HFFc6 (cell line): ENCODE results near the gene NTNG2. TPM values are rescaled to one million over a fixed set of nuclear protein-coding genes. Genes with fewer than 3 reads are reported as not detected.

Experiments
- DNase-seq: peaks from one replicate; pipeline ENCODE4 v3.0.0-alpha.2; 2018
- H3K27ac Mint-ChIP-seq: 2 replicates; pipeline ENCODE4 v1.8.0; 2020; ENCODE audit warnings: mild to moderate bottlenecking, mixed read lengths
- H3K27me3 Mint-ChIP-seq: 2 replicates; pipeline ENCODE4 v1.8.0; 2021; ENCODE audit warnings: mild to moderate bottlenecking, moderate library complexity, mixed read lengths; ENCODE audit not compliant: insufficient read depth
- H3K36me3 Mint-ChIP-seq: 2 replicates; pipeline ENCODE4 v1.8.0; 2021; ENCODE audit warnings: low read depth, mixed read lengths
- H3K4me1 Mint-ChIP-seq: 2 replicates; pipeline ENCODE4 v1.8.0; 2020; ENCODE audit warnings: low read depth, mixed read lengths
- H3K4me3 Mint-ChIP-seq: 2 replicates; pipeline ENCODE4 v1.8.0; 2020; ENCODE audit warnings: mild to moderate bottlenecking, moderate library complexity, mixed read lengths
- H3K9me3 Mint-ChIP-seq: 2 replicates; pipeline ENCODE4 v1.8.0; 2020; ENCODE audit warnings: mild to moderate bottlenecking, mixed read lengths
- CTCF ChIP-seq: fragments of 200-600 bp; sonication (generic); IDR thresholded peaks from 2 replicates; pipeline ENCODE4 v1.5.0; 2021; ENCODE audit warnings: antibody characterized with exemption, mild to moderate bottlenecking
- total RNA-seq, 6 experiments: library from RNA; stranded (reverse); fragmentation: NEBNext Ultra II Directional; extraction: Animal tissue kit (Norgen Biotek cat#: 25700); gene quantifications; 2 replicates in 1 of 6; 3 replicates in 5 of 6; pipeline ENCODE4 v1.2.3, GENCODE V29; 2021

The NTNG2 gene
- total RNA-seq, 6 experiments from 2014 or later: 0.41 to 0.82 (median 0.51) TPM

GRCh38 chr9:132172185-132172584 lies 10.3 kb downstream of the NTNG2 start:
- Mint-ChIP-seq H3K36me3 (peaks cover 5% of the 10 kb centered on the region; the same call in 1 of the 2 replicates), H3K27me3 (peaks cover 45% of the 10 kb centered on the region), H3K4me1 (no peaks in the 10 kb centered on the region), H3K27ac (no peak overlapping the region), H3K9me3 (no peaks in the 10 kb centered on the region), H3K4me3 (no peak overlapping the region)
- DNase-seq: no peak
- TF ChIP-seq CTCF: no peak

- Mint-ChIP-seq H3K4me1 (no peaks in the 10 kb centered on the region), H3K27ac (no peak overlapping the region), H3K27me3 (peaks cover 48% of the 10 kb centered on the region), H3K36me3 (peaks cover 5% of the 10 kb centered on the region; the same call in 1 of the 2 replicates), H3K4me3 (no peak overlapping the region), H3K9me3 (no peaks in the 10 kb centered on the region)
- TF ChIP-seq CTCF: no peak
- DNase-seq: no peak
Measured at GRCh38 chr9:132175431-132175830, 13.6 kb downstream of the NTNG2 start.

GRCh38 chr9:132176338-132176737 lies 14.5 kb downstream of the NTNG2 start:
- Mint-ChIP-seq H3K4me1 (no peaks in the 10 kb centered on the region), H3K36me3 (peaks cover 5% of the 10 kb centered on the region; the same call in 1 of the 2 replicates), H3K27me3 (peaks cover 52% of the 10 kb centered on the region), H3K9me3 (no peaks in the 10 kb centered on the region), H3K27ac (no peak overlapping the region), H3K4me3 (no peak overlapping the region)
- TF ChIP-seq CTCF: no peak
- no peak for DNase-seq

- peaks cover 49% of the 10 kb centered on the region for H3K27me3 Mint-ChIP-seq
- H3K27ac Mint-ChIP-seq: no peak overlapping the region
- no peak overlapping the region for H3K4me3 Mint-ChIP-seq
- no peak for DNase-seq
- H3K4me1 Mint-ChIP-seq: peaks cover 7% of the 10 kb centered on the region; the same call in 1 of the 2 replicates
- no peak for TF ChIP-seq CTCF
- no peaks in the 10 kb centered on the region for H3K36me3 Mint-ChIP-seq
- H3K9me3 Mint-ChIP-seq: no peaks in the 10 kb centered on the region
Measured at GRCh38 chr9:132181796-132182313, 20.0 kb downstream of the NTNG2 start.

- H3K27ac Mint-ChIP-seq: no peak overlapping the region
- no peak for DNase-seq
- peaks cover 7% of the 10 kb centered on the region; the same call in 1 of the 2 replicates for H3K4me1 Mint-ChIP-seq
- H3K27me3 Mint-ChIP-seq: peaks cover 48% of the 10 kb centered on the region
- no peaks in the 10 kb centered on the region for H3K36me3 Mint-ChIP-seq
- no peak overlapping the region for H3K4me3 Mint-ChIP-seq
- no peaks in the 10 kb centered on the region for H3K9me3 Mint-ChIP-seq
- TF ChIP-seq CTCF: peak; percentile 43
Measured at GRCh38 chr9:132182314-132183091, 20.6 kb downstream of the NTNG2 start.
